Spleen (tissue), 11 donors: Measurements from ENCODE around the gene ZFYVE1. TPM values are rescaled to one million over a fixed set of nuclear protein-coding genes. Genes with fewer than 3 reads are reported as not detected.

ENCODE experiments used
- DNase-seq: peaks from one replicate; pipeline ENCODE4 v3.0.0-alpha.2; 2020
- H3K27ac ChIP-seq, 8 donors: fragments of 200-600 bp; sonication (generic) in 7 of 8; 1 replicate in 4 of 8; 2 replicates in 4 of 8; pipeline versions ENCODE4 v1.5.0 to v1.8.0; 2016 to 2021; ENCODE audit warnings: inconsistent platforms in 4 of 8, mild to moderate bottlenecking in 4 of 8, moderate library complexity in 1 of 8
- H3K27me3 ChIP-seq, 7 donors: fragments of 200-600 bp; sonication (generic) in 6 of 7; replicated peaks in 1 of 7; 1 replicate in 4 of 7; 2 replicates in 3 of 7; pipeline versions ENCODE4 v1.5.0 to v1.8.0; 2016 to 2021; ENCODE audit warnings: inconsistent platforms in 3 of 7, mild to moderate bottlenecking in 1 of 7
- H3K36me3 ChIP-seq, 6 donors: fragments of 200-600 bp; sonication (generic) in 5 of 6; 1 replicate in 4 of 6; 2 replicates in 2 of 6; pipeline versions ENCODE4 v1.5.0 to v1.8.0; 2016 to 2021; ENCODE audit warnings: inconsistent platforms in 2 of 6
- H3K4me1 ChIP-seq, 6 donors: fragments of 200-600 bp; sonication (generic) in 5 of 6; 1 replicate in 3 of 6; 2 replicates in 3 of 6; pipeline versions ENCODE4 v1.5.0 to v1.8.0; 2016 to 2021; ENCODE audit warnings: inconsistent platforms in 3 of 6
- H3K4me3 ChIP-seq, 8 donors: fragments of 200-600 bp; sonication (generic) in 7 of 8; 1 replicate in 4 of 8; 2 replicates in 4 of 8; pipeline versions ENCODE4 v1.5.0 to v1.8.0; 2016 to 2021; ENCODE audit warnings: inconsistent platforms in 4 of 8, mild to moderate bottlenecking in 4 of 8, moderate library complexity in 2 of 8
- H3K9me3 ChIP-seq, 8 donors: fragments of 200-600 bp; sonication (generic) in 7 of 8; 1 replicate in 4 of 8; 2 replicates in 4 of 8; pipeline versions ENCODE4 v1.5.0 to v1.8.0; 2016 to 2021; ENCODE audit warnings: inconsistent platforms in 4 of 8
- CTCF ChIP-seq, 11 experiments: fragments of 200-600 bp in 7 of 11; fragments of 450-650 bp in 4 of 11; sonication (generic) in 4 of 11; IDR thresholded peaks in 8 of 11; conservative IDR thresholded peaks in 3 of 11; 1 replicate in 7 of 11; 2 replicates in 4 of 11; pipeline versions ENCODE4 v1.4.0 to v1.8.0; 2016 to 2021; ENCODE audit warnings: antibody characterized with exemption in 11 of 11, inconsistent platforms in 4 of 11, mild to moderate bottlenecking in 1 of 11
- POLR2A ChIP-seq, 3 donors: fragments of 450-650 bp; IDR thresholded peaks; one replicate each; pipeline ENCODE4 v1.5.1; 2017; ENCODE audit warnings: antibody characterized with exemption in 3 of 3, mild to moderate bottlenecking in 1 of 3
- POLR2AphosphoS5 ChIP-seq, 3 donors: sonication (generic); formaldehyde crosslinking; IDR thresholded peaks; one replicate each; pipeline ENCODE4 v1.5.1; 2017; ENCODE audit warnings: antibody characterized with exemption in 3 of 3
- WGBS, 5 donors: extraction: QIAGEN DNeasy Blood & Tissue Kit in 3 of 5; methylation state at CpG; one replicate each; pipeline versions ENCODE4 v1.1.5 to v1.1.7; 2013 to 2018; 5-methylcytosine and 5-hydroxymethylcytosine counted together
- intact Hi-C: fragments of 100-400 bp; cut with DNase I; formaldehyde crosslinking; loops from one replicate; pipeline ENCODE4 v1.15.0; 2023; ENCODE audit warnings: low total_unique reads
- polyA plus RNA-seq, 3 donors: library from polyadenylated mRNA; stranded (reverse); fragments of 200-250 nt; gene quantifications; one replicate each; pipeline ENCODE4 v1.2.1, GENCODE V29; 2013
- total RNA-seq, 7 donors: library from RNA; depleted of rRNA in 3 of 7; stranded (reverse); fragments of >200 nt in 3 of 7; fragmentation: NEBNext Ultra II Directional in 4 of 7; extraction: Animal tissue kit (Norgen Biotek cat#: 25700) in 4 of 7; gene quantifications; one replicate each; pipeline versions ENCODE4 v1.1.0 to v1.2.1, GENCODE V29; 2016 to 2021
- donor health status: healthy with polysubstance abuse.
- donor health status: DM: no; HTN: no; CAD: no; lungs with moderate emphysema.
- donor health status: DM: no; HTN: no; CAD: no.
- donor health status: Bipolar disorder and iron deficiency.
- donor health status: healthy.
- donor health status: DM: no; HTN: no; CAD: no.
- donor health status: DM: yes; HTN: yes; CAD: no.

The ZFYVE1 gene
- total and polyA plus RNA-seq, 10 donors: 2.8 to 23.3 (median 19.2) TPM

DNA sequence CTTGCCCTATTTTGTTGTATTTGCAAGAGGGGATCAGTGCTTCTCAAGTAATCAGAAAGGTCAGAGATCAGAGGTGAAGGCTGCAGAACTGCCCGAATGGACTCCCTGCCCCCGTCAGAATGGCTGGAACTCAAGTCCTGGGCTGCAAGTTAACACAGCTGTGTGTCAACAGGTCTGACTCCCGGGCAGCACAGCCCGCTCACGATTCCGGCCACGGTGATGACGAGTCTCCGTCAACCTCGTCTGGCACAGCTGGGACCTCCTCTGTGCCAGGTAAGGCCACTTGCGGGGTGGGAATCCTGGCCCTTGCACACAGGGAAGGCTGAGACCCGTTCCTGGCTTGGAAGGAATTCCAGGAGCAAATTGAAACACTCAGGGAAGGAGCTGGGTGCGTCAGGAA, 87.3 kb downstream of the ZFYVE1 start:
- intact Hi-C loops: no loop called here
- TF ChIP-seq CTCF (IDR thresholded peaks at IDR 0.05 in 8 of 11, conservative IDR thresholded peaks at IDR 0.05 in 3 of 11) (no peak), POLR2AphosphoS5 (IDR thresholded peaks at IDR 0.05) (peak in 1 of 3 donors; percentile 18)
- peak; percentile 56 for DNase-seq

DNA sequence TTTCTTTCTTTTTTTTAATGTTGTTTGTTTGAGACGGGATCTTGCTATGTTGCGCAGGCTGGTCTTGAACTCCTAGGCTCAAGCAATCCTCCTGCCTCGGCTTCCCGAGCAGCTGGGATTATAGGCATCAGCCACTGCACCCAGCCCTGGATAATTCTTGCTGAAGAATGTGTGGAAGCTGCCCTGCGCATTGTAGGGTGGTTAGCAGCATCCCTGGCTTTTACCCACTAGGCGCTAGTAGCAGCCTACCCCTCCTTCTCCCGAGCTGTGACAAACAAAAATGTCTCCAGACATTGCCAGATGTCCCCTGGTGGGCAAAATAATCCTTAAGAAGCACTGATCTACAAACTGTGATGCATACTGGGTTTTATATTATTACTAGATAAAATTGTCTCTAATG, 94.0 kb downstream of the ZFYVE1 start:
- no peak overlapping the region for H3K27ac ChIP-seq
- H3K9me3 ChIP-seq: no peaks in the 10 kb centered on the region
- no peaks in the 10 kb centered on the region for H3K27me3 ChIP-seq
- TF ChIP-seq CTCF (IDR thresholded peaks at IDR 0.05 in 8 of 11, conservative IDR thresholded peaks at IDR 0.05 in 3 of 11) (no peak), POLR2AphosphoS5 (IDR thresholded peaks at IDR 0.05) (no peak), POLR2A (IDR thresholded peaks at IDR 0.05) (no peak)
- peak; percentile 16 for DNase-seq
- H3K4me3 ChIP-seq: no peak overlapping the region
- peaks cover 0 to 2% (median 1%) of the 10 kb centered on the region in 6 donors for H3K36me3 ChIP-seq
- intact Hi-C loops: no loop called here
- peaks cover 0 to 5% (median under 1%) of the 10 kb centered on the region in 6 donors for H3K4me1 ChIP-seq
- 87 to 98% (median 96%) methylated on average over 7 of the region's 7 CpGs for WGBS, 5 donors

More for the DNA sequence above, 87.3 kb downstream of the ZFYVE1 start:
- Histone ChIP-seq H3K9me3 (no peaks in the 10 kb centered on the region), H3K27me3 (no peaks in the 10 kb centered on the region), H3K36me3 (peaks cover 0 to 70% (median 56%) of the 10 kb centered on the region in 6 donors), H3K4me1 (peaks cover 0 to 4% (median 0%) of the 10 kb centered on the region in 6 donors), H3K27ac (no peak overlapping the region), H3K4me3 (no peak overlapping the region)
- WGBS, 5 donors: 83 to 91% (median 91%) methylated on average over 8 to 13 of the region's 13 CpGs

GRCh38 chr14:72929316-72930080, 97.4 kb downstream of the ZFYVE1 start:
- H3K9me3 ChIP-seq: no peaks in the 10 kb centered on the region
- no peaks in the 10 kb centered on the region for H3K36me3 ChIP-seq
- peak; percentile 71 for DNase-seq
- intact Hi-C loops: no loop called here
- WGBS, 5 donors: 95 to 97% (median 95%) methylated on average over 43 of the region's 43 CpGs
- no peak overlapping the region for H3K27ac ChIP-seq
- H3K27me3 ChIP-seq: no peaks in the 10 kb centered on the region
- no peak overlapping the region for H3K4me3 ChIP-seq
- H3K4me1 ChIP-seq: peaks cover 0 to 25% (median 17%) of the 10 kb centered on the region in 6 donors
- TF ChIP-seq POLR2A (IDR thresholded peaks at IDR 0.05): no peak
- TF ChIP-seq POLR2AphosphoS5 (IDR thresholded peaks at IDR 0.05): no peak
- TF ChIP-seq CTCF (IDR thresholded peaks at IDR 0.05 in 8 of 11, conservative IDR thresholded peaks at IDR 0.05 in 3 of 11): no peak

GRCh38 chr14:72928872-72929271, 98.0 kb downstream of the ZFYVE1 start:
- Histone ChIP-seq H3K27me3 (no peaks in the 10 kb centered on the region), H3K27ac (no peak overlapping the region), H3K4me3 (no peak overlapping the region), H3K4me1 (peaks cover 0 to 25% (median 17%) of the 10 kb centered on the region in 6 donors), H3K9me3 (no peaks in the 10 kb centered on the region), H3K36me3 (no peaks in the 10 kb centered on the region)
- no peak for TF ChIP-seq POLR2A (IDR thresholded peaks at IDR 0.05)
- TF ChIP-seq POLR2AphosphoS5 (IDR thresholded peaks at IDR 0.05): no peak
- no peak for TF ChIP-seq CTCF (IDR thresholded peaks at IDR 0.05 in 8 of 11, conservative IDR thresholded peaks at IDR 0.05 in 3 of 11)
- intact Hi-C loops: no loop called here
- DNase-seq: peak; percentile 68
- WGBS, 5 donors: 92 to 99% (median 94%) methylated on average over 14 to 21 of the region's 21 CpGs
